Measurements from ENCODE around the gene CTDSP2. TPM values are rescaled to one million over a fixed set of nuclear protein-coding genes. Genes with fewer than 3 reads are reported as not detected.
A peak's percentile ranks its signal among the peaks of the same experiment; 100 is the strongest.

The CTDSP2 gene
- total RNA-seq, 1 experiment from 2014 or later = 117 TPM

GRCh38 chr12:57844709-57845477 lies 1.6 kb downstream of the CTDSP2 start:
- H3K27me3 Mint-ChIP-seq (ENCODE audit: unreplicated experiment) = no peaks in the 10 kb centered on the region
- intact Hi-C loops (cut with micrococcal nuclease; ENCODE audit: unreplicated experiment) = no loop called here
- no TSS peak for BruUV-seq (replicated peaks)

GRCh38 chr12:57842342-57843294 lies 3.9 kb downstream of the CTDSP2 start:
- H3K27me3 Mint-ChIP-seq (ENCODE audit: unreplicated experiment) = no peaks in the 10 kb centered on the region
- no peak for TF ChIP-seq CTCF (IDR thresholded peaks at IDR 0.05; ENCODE audit: unreplicated experiment)
- no peak for DNase-seq
- CTCF ChIA-PET = interaction anchor here (0.5 to 1.2 kb wide), 3 partner anchors 24 to 56 kb away, joined by 3 to 8 read pairs (median 4); no protein-coding TSS in a partner anchor
- H3K4me1 Mint-ChIP-seq (ENCODE audit: low read depth, unreplicated experiment) = peaks cover 57% of the 10 kb centered on the region
- H3K4me3 Mint-ChIP-seq (ENCODE audit: low read depth, unreplicated experiment) = no peak overlapping the region
- BruUV-seq (replicated peaks) = no TSS peak
- H3K9me3 Mint-ChIP-seq (ENCODE audit: low read depth, unreplicated experiment) = no peaks in the 10 kb centered on the region
- H3K27ac Mint-ChIP-seq (ENCODE audit: unreplicated experiment) = no peak overlapping the region
- H3K36me3 Mint-ChIP-seq (ENCODE audit: insufficient read depth, unreplicated experiment) = peaks cover 35% of the 10 kb centered on the region
- intact Hi-C loops (cut with micrococcal nuclease; ENCODE audit: unreplicated experiment) = no loop called here

More at GRCh38 chr12:57844709-57845477, 1.6 kb downstream of the CTDSP2 start:
- no peak for TF ChIP-seq CTCF (IDR thresholded peaks at IDR 0.05; ENCODE audit: unreplicated experiment)
- Mint-ChIP-seq H3K36me3 (ENCODE audit: insufficient read depth, unreplicated experiment) (peaks cover 41% of the 10 kb centered on the region), H3K4me1 (ENCODE audit: low read depth, unreplicated experiment) (peaks cover 48% of the 10 kb centered on the region), H3K4me3 (ENCODE audit: low read depth, unreplicated experiment) (peak overlapping the region; percentile 81), H3K9me3 (ENCODE audit: low read depth, unreplicated experiment) (no peaks in the 10 kb centered on the region), H3K27ac (ENCODE audit: unreplicated experiment) (peak overlapping the region; percentile 60)
- CTCF ChIA-PET = interaction anchor here (0.6 to 1.1 kb wide), 6 partner anchors 8 to 1224 kb away, joined by 3 to 7 read pairs (median 4); no protein-coding TSS in a partner anchor
- DNase-seq = peak; percentile 50

- intact Hi-C loops (cut with micrococcal nuclease; ENCODE audit: unreplicated experiment) = no loop called here
- no peak overlapping the region for H3K27ac Mint-ChIP-seq (ENCODE audit: unreplicated experiment)
- H3K4me3 Mint-ChIP-seq (ENCODE audit: low read depth, unreplicated experiment) = no peak overlapping the region
- no peaks in the 10 kb centered on the region for H3K9me3 Mint-ChIP-seq (ENCODE audit: low read depth, unreplicated experiment)
- no peak for TF ChIP-seq CTCF (IDR thresholded peaks at IDR 0.05; ENCODE audit: unreplicated experiment)
- BruUV-seq (replicated peaks) = no TSS peak
- H3K36me3 Mint-ChIP-seq (ENCODE audit: insufficient read depth, unreplicated experiment) = peaks cover 26% of the 10 kb centered on the region
- peaks cover 68% of the 10 kb centered on the region for H3K4me1 Mint-ChIP-seq (ENCODE audit: low read depth, unreplicated experiment)
- H3K27me3 Mint-ChIP-seq (ENCODE audit: unreplicated experiment) = no peaks in the 10 kb centered on the region
- DNase-seq = no peak
- CTCF ChIA-PET = no interaction called here
Observed at GRCh38 chr12:57841445-57841844, 5.1 kb downstream of the CTDSP2 start.

- peaks cover 19% of the 10 kb centered on the region for H3K36me3 Mint-ChIP-seq (ENCODE audit: insufficient read depth, unreplicated experiment)
- intact Hi-C loops (cut with micrococcal nuclease; ENCODE audit: unreplicated experiment) = no loop called here
- peaks cover 68% of the 10 kb centered on the region for H3K4me1 Mint-ChIP-seq (ENCODE audit: low read depth, unreplicated experiment)
- BruUV-seq (replicated peaks) = no TSS peak
- no peaks in the 10 kb centered on the region for H3K27me3 Mint-ChIP-seq (ENCODE audit: unreplicated experiment)
- H3K9me3 Mint-ChIP-seq (ENCODE audit: low read depth, unreplicated experiment) = no peaks in the 10 kb centered on the region
- no peak for TF ChIP-seq CTCF (IDR thresholded peaks at IDR 0.05; ENCODE audit: unreplicated experiment)
- CTCF ChIA-PET = no interaction called here
- H3K27ac Mint-ChIP-seq (ENCODE audit: unreplicated experiment) = no peak overlapping the region
- H3K4me3 Mint-ChIP-seq (ENCODE audit: low read depth, unreplicated experiment) = no peak overlapping the region
- DNase-seq = no peak
Observed at GRCh38 chr12:57840726-57841125, 5.8 kb downstream of the CTDSP2 start.

All from Calu3 (cell line).